Raji (cell line): ENCODE measurements around the gene INMT.

ENCODE experiments used
- POLR2A ChIP-seq: IDR thresholded peaks from 2 replicates; pipeline ENCODE4 v1.6.1; 2011; ENCODE audit warnings: low read depth, low read length, control low read depth; ENCODE audit not compliant: insufficient read depth

Gene INMT

DNA sequence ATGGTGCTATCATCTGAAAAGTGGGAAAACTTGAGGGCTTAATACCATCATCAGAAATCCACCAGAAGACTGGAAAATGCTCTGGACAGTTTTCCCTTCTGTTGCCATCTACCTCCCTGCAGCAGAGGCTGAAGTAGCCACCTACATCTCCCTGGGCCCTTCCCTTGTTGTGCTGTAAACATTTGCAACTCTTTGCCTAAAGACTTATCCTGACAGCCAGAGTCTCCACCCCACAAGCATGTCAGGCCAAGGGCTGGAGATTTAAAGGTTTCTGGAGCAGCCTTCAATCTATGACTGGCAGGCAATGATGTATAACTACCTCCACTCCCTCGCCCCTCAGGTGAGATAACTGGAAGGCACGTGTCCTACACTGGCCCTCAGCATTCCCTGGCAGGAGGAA, 29.7 kb upstream of the INMT start:
- TF ChIP-seq POLR2A, result no peak

DNA sequence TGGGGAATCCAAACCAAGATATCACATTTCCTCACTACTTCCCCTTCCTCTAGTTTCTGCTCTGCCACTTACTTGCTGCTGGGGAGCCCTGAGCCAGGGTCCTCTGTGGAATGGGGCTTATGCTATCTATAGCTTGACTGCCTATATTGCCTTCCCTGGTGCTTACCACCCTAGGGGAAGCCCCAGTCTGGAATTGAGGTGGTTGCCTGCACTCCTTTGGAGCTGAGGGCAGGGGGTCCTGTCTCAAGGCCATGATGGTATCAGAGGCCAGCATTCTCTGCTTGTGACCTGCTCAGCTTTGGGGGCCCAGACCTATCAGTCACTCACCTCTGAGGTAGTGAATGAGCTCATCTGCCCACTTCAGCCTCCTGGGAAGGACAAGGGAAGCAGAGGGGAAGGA, 29.3 kb upstream of the INMT start:
- no peak for TF ChIP-seq POLR2A

DNA sequence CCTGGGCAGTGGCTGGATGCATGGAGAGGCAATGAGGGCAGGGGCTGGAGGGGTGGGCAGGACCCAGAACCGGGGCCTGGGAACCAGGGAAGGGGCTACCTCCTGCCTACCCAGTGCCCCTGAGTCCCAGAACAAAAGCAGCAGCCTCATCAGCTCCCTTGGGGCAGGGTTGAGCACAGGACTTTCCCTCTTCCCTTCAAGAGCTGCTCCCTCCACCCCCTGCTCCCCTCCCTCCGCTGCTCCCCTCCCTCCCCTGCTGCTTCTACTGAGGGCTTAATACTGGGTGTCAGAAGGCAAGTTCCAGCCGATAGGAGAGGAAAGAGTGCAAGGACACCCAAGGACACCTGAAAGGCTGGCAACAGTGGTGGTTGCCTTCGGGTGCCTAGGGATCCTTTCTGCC, 28.2 kb upstream of the INMT start:
- no peak for TF ChIP-seq POLR2A

DNA sequence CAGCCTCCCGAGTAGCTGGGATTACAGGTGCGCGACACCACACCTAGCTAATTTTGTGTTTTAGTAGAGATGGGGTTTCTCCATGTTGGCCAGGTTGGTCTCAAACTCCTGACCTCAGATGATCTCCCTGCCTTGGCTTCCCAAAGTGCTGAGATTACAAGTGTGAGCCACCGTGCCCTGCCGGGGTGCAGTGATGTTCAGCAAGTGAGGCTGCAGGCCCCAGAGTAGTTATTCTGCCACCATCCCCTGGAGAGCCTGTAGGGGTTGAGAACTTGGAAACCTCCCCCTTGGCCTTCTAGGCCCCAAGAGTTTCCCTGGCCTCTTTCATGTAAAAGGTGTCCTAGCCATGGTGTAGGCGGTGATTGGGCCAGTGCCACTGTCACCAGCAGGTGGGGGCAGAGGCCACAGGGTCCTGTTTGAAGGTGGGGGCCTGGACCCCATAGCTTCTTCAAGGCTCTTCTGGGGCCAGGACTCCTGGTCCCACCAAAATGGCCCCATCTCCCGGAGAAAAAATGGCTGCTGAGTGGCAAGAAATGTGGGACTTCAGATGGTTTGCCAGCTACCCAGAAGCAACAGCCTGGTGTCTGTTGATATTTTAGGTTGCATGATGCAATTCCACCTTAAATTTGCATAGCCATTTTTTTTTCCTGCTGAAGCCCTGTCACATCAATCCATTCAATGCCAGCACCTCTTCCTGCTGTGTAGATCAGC, 25.5 kb upstream of the INMT start:
- TF ChIP-seq POLR2A, result no peak

DNA sequence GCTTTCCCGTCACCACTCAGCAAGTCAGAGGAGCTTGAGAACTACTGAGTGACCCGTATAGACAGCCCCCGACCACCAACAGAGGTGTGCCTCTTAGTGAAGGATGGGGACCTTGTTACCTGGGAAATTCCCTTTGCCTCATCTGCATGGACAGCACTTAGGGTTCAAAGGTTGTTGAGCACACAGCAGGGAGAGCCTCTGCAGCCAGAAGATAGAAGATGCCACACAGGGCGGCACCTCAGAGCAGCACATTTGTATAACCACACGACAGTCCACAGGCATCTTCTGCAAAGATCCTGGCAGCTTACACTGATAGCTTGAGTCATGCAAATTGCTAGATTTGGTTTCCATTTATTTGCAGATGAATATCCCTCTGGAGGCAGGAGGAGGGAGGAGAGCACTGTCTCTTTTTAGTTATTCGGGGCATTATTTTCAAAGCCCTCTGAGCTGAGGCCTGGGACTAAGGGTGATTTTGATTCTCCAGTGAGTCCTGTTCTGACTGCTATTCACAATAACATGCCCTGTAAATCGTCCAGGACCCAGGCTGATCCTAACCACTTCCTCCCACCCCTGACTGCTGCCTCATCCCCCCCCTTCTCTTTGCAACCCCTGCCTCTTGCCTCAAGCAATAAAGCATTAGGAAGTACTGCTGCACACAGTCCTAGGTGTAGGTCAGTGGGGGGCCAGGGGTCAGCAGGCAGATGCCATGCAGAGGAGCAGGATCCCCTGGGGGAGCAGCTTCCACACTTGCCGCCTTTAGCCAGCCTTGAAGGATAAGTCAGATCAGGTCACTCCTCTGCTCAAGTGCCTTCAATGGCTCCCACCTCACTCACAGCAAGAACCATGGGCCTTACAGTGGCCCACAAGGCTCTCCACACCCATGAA, 24.6 kb upstream of the INMT start:
- peak; percentile 66 for TF ChIP-seq POLR2A

DNA sequence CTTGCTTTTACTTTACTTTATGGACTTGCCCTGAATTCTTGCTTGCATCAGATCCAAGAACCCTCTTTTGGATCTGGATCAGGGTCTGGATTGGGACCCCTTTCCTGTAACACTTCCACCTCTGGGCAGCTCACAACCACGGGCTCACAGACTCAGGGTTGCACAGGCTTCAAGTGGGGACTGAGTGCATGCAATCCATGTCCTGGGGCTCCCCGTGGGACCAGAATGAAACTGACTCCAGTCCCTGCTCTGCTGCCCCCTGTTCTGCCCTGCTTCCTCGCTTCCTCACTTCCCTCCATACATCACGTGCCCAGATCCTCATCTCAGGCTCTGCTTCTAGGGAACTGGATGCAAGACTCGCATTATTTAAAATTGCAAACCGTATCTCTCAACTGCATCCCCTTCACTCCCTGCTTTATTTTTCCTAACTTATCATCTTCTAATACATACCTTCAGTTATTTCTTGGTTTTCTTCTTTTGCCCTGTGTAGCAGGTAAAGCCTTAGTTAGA, 23.3 kb upstream of the INMT start:
- TF ChIP-seq POLR2A, result no peak

DNA sequence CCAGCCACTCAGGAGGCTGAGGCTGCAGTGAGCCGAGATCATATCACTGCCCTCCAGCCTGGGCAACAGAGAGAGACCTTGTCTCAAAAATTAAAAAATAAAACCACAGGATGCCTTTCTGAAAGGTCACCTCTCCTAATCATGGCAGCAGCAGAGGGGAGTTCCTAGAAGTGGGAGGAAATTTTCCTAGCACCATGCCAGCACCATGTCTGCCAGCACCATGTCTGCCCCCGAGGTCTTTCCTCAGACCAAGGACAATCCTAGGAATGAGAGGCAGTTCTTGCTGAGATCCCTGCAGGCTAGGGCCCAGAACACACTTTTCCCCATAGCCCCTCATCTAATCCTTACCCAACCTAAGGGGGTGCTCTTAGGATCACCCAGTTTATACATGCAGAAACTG, 22.3 kb upstream of the INMT start:
- TF ChIP-seq POLR2A, result no peak

DNA sequence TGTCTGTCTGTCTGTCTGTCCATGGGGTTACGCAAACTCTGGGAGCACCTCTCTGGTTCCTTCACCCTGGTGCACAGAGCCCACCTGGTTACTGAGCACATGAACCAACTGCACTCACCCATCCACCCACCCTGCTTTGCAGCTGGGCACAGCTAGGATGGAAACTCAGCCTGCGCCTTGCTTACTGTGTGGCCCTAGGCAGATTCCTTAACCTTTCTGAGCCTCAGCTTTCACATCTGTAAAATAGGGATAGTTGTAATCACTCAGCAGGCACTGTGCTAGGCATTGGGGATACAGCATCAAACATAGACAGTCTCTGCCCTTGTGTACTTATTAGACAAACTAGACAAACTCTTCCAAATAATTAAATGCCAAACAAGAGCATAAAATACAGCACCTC, 21.8 kb upstream of the INMT start:
- TF ChIP-seq POLR2A, result no peak

DNA sequence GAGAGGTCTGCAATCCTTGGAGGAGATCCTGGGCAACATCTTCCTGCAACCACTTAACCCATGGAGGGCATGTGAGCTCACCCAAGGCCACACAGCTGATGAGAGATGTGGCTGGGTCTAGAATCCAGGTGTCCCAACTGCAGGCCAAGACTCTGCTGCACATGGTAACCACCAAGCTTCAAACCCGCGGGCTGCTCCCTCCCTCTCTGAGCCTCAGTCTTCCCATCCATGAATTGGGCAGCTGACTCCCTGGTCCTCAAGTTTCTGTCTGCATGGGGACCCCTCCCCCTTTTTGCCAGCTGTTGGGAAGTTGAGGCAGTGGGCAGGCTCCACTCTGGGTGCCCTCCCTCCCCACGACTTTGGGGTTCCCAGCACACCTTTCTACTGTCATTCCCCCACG, 20.9 kb upstream of the INMT start:
- no peak for TF ChIP-seq POLR2A

DNA sequence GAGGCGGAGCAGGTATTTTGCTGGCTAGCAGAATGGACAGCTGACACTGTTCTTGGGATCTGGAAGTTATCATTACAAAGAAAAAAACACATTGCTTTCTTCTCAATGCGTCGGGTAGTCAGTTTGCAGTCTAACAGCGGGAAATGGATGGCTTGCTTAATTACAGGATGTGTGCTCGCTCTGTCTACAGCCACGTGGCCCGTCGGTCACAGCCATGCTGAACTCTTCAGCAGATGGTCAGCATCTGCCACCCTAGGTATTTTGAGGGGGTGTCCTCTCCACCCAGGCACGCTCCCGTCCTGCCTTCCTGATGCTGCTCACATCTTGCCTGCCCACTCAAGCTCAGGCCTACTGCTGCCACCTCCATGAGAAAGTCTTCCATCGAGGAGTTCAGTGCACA, 20.4 kb upstream of the INMT start:
- TF ChIP-seq POLR2A, result no peak

DNA sequence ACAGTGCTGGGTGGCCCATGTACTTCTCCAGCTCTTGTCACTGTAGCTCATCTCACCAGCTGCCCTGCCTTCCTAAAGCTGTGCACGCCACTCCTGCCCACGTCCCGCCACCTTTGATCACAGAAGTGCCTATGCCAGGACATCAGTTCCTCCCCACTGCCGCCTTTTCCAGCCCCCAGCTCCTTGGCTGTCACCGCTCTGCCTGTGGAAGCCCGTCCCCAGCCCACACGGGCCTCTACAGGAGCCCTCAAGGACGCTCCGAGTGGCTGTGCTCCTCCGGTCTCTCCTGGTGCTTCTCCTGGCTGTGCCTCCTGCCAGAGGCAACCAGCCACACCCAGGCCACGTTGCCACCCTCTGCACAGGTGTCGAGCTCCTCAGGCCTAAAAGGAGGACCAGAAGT, 19.3 kb upstream of the INMT start:
- TF ChIP-seq POLR2A, result no peak

DNA sequence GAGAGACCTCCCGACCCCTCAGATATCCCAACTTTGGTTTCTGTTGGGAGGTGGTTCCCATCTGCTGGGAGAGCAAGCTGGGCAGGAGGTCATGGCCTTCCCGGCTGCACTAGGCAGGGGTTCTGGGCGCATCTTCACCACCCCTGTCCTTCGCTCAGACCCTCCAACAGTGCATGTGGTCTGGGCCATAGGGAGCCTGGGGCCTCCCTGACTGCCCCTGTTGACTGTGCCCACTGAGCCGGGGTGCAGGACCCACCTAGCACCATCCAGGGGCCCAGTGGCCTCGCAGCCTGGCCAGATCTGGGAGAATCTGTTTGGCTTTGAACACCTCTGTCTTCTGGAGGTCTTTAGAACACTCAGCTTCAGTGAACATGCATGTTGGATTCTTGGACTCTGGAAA, 18.7 kb upstream of the INMT start:
- no peak for TF ChIP-seq POLR2A

DNA sequence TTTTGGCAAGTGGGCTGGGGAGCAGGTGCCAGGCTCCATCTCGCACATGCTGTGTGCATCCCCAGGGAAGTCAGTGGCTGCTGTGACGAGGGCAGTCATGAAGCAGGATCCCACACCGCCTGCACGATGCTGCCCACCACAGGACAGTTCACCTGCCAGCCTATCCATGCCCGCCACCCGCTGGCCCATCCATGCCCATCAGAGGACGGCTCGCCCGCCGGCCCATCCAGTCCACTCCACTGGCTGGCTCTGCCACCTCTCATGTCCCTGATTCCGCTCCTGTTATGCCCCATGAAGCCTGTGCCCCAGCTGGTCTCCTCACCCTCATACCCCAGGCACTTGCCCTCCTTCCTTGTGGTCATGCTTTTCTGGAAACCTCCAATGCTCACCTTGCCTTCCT, 18.2 kb upstream of the INMT start:
- TF ChIP-seq POLR2A, result no peak

DNA sequence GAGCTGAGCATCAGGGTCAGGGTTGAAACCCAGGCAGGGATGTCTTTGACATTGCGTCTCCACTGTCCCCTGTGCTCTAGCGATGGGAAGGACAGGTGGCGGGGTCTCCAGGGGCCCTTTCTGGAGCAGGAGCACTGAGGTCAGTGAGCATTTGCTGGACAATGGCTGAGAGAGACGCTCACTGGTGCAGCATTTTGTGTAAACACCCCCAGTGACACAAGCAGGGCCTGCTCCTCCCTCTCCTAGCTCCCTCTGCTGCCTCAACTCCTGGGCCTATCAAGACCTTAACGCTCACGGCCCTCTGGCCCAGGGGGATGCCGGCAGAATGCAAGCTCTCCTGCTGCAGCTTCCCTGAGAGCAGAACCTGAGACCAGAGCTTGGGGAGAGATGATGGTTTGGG, 17.4 kb upstream of the INMT start:
- no peak for TF ChIP-seq POLR2A

DNA sequence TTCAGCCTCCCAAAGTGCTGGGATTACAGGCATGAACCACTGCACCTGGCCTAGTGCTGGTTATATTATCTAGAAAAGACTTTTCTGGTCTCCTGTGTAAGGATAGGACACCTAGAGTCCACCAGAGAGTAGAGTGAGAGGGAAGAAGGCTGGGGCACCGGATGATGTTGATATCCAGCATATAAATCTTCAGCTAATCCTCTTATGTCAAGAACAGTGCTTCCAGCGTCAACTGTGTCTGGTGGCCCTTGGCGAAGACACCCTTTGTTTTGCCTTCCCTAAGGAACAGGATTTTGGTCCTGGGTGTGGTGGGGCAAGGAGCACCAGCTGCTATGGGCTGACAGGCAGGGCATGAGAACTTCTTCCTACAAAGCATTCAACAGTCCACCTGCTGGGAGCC, 16.3 kb upstream of the INMT start:
- no peak for TF ChIP-seq POLR2A

DNA sequence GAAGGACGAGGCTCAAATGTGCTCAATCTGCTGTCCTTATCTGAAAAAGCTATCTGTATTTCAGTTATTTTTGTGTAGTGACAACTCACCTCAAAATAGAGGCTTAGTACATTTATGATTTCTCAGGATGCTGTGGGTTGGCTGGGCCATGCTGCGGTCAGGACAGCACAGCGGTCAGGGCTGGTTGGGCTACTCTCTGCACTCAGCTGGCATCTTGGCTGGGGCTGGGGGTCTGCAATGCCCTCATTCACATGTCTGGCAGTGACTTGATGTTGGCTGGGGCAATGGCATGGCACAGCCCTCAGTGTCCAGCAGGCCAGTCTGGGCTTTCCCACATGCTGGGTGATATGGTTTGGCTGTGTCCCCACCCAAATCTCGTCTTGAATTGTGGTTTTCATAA, 15.6 kb upstream of the INMT start:
- TF ChIP-seq POLR2A, result no peak
